NCI-H1092 (cell line): Measurements from ENCODE around the gene DTX3.
"Not testable (repeated sequence)": the region's sequence is repeated elsewhere in the genome, so short reads cannot be mapped to it uniquely, and the experiment has no call there.

Source experiments
- DNase-seq: peaks from one replicate; lab custom pipeline; 2025; lab: John Stamatoyannopoulos, UW

DTX3 gene

DNA sequence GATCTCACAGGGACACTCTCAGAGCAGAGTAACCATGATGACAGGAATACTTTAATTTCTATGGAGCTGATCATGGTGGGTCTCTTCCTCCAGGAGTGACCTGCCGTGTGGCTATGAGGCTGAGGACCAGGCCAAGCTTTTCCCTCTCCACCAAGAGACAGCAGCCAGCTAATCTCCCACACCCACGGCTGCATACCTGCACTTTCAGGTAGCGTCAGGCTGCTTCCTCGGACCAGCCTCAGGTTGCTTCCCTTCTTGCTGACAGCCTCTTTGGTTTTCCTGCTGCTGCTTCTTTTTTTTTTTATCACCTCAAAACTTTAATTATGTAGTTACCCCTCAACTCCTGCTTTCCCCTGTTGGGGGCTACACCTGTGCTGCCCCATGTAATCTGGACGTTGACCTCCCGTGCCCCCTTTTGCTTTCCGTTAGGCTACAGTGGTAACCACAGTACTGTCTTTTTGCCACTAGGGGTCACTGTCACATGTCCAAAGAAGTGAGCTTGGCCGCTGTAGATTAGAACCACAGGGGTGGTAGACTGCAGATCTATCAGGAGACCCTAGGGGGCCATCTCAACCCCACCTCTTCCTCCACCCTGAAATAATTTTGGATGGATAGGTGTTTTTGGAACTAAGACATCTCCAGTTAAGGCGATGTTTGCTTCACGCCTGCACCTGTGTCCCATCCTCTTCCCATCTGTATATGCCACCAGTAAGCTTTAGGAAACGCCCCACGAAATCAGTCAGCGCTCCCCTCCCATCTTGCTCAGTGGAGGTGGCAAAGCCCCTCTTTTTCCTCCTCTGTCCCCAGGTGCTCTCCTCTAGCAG, 21.4 kb upstream of the DTX3 start:
- peak; percentile 63 for DNase-seq

DNA sequence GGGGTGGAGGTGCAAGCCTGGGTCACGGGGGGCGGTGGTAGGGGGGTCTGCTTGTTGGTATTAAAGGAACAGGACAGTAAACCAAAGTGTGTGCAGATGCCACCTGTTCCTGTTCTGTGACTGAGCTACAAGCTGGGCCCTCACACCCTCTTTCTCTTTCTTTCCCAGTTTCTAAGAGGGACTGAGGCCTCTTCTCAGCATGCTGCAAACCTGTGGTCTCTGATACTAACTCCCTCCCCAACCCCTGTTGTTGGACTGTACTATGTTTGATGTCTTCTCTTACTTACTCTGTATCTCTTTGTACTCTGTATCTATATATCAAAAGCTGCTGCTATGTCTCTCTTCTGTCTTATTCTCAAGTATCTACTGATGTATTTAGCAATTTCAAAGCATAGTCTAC, 20.6 kb upstream of the DTX3 start:
- DNase-seq, result no peak

DNA sequence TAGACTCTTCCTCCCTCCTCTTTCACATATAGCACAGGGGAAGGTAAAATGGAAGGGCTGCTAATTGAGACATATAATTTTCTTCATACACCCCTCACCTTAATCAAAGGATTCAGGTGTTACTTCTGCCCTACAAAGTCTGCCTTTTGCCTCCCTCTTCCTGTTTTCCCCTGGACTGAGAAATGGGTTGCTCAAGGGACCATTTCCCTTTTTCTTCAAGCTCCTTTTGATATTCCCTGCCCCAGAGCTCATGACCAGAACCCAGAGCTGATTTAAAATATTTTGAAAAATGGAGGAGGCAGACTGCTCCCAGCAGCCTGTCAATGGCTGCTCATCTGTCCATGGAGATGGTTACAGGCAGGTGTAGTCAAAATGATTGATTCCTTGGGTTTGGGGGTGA, 19.9 kb upstream of the DTX3 start:
- DNase-seq, result no peak

DNA sequence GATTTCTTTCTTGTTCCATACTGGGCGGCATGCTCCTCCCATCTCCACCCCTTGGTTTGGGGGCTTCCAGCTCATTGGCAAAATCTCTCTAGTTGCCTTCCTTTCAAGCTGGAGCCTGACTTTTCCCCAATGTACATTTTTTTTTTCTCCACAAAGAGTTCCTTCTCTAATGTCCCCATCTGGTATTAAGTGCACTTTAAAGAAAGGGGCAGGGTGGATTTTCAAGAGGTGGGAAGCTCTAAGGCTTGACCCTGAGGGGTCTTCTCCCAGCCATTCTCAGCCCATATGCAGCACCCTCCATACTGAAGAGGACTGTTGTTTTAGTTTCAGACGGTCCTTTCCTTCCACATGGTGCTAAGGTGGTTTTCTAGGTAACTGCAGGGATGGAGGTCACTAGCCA, 19.5 kb upstream of the DTX3 start:
- DNase-seq, result no peak

DNA sequence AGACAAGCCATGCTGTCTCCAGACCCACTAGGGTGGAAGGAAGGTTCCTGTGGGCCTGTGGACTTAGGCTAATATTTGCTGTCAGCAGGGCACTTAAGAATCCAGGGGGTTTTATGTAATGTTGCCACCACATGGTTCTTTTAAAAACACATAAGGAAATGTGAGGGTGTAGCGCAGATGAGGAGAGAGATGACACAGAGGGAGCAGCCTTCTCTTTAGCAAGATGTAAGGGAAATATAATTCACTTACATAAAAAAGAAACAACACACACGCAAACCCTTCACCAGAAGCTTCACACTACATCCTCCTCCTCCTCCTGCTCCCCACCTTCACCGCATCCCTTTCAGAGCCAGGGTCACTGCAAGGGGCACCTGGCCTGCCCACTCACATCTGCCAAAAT, 18.5 kb upstream of the DTX3 start:
- no peak for DNase-seq

DNA sequence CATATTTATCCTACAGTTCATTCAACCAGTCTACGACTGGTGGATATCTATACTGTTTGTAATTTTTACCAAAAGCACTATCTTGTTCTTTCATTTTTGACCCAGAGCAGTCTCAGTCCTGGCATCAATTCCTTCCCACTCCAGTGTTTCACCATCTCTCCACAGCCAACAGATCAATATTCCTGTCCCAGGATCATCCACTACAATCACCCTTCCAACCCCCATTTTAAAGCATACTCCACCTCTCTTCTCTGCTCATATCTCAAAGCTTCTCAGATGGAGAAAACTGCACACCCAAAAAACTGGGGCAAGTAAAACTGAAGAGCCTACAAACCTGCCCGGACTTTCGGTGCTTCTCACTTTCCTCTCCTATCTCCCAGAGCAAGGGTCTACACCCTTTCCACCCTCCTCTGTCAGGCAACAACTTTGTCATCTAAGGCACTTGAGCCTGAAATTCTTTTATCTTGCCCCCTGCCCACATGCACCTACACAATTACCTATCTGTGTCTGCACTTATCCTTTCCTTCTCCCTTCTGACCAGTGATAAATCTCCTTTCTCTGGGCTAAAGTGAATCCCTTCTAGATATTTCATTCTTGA, 17.7 kb upstream of the DTX3 start:
- no peak for DNase-seq

DNA sequence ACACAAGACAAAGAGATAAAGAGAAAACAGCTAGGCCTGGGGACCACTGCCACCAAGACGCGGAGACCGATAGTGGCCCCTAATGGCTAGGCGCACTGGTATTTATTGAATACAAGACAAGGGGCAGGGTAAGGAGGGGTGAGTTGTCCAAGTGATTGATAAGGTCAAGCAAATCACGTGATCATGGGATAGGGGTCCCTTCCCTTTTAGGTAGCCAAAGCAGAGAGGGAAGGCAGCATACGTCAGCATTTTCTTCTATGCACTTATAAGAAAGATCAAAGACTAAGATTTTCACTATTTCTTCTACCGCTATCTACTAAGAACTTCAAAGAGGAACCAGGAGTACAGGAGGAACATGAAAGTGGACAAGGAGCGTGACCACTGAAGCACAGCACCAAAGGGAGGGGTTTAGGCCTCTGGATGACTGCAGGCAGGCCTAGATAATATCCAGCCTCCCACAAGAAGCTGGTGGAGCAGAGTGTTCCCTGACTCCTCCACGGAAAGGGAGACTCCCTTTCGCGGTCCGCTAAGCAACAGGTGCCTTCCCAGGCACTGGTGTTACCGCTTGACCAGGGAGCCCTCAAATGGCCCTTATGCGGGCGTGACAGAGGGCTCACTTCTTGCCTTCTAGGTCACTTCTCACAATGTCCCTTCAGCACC, 15.5 kb upstream of the DTX3 start:
- not testable (repeated sequence) for DNase-seq

DNA sequence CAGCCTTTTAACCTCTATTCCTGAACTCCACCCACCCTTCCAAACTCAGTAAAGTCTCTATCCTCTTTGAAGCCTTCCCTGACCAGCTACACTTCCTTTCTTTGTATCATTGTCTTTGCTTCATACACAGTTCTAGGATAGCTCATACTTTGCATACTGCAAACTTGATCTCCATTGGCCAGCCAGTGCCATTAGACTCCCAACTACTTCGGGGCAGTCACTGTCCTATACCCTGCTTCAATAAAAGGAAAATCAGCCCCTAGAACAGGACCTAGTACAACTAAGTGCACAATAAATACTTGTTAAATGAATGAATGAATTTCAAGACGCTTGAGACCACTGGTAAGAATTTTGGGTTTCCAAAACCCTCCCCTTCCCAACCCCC, 14.2 kb upstream of the DTX3 start:
- no peak for DNase-seq

DNA sequence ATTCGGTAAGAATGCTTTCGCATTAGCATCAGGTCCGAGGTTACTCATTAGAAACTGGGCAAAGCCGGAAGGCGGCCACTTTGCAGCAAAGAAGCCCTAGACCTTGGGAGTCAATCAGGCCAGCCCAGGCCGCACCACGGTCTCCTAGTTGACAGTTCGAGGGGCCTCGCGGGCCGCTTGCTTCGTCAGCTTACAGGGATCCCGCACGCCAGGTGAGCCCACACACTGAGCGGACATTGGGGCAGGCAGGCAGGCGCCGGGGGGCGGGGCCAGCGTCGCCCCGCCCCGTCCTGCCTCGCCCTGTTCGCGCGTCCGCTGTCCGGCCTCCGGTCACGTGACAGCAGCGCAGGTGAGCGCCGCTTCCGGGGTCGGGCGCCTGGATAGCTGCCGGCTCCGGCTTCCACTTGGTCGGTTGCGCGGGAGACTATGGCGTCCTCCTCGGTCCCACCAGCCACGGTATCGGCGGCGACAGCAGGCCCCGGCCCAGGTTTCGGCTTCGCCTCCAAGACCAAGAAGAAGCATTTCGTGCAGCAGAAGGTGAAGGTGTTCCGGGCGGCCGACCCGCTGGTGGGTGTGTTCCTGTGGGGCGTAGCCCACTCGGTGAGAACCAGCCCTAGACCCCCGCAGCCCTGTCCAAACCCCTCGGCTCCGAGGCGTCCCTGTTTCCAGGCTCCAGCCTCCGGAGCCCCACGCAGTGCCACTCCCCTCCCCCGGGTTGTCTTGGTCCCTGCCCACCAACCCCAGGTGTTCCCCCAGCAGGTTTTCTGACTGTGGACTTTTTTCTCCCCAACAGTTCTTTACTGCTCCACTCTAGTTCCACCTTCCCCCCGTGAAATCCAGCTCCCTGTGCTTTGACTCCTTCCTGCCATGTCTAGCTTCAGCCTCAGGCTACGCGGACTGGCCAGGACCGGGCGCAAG, 13.5 kb upstream of the DTX3 start, which contains the start of gene PIP4K2C:
Gene PIP4K2C, plus strand, starts transcription at position 329 of the 918 bp plus-strand sequence. Its CDS starts 98 bp downstream, at position 427.
- DNase-seq, result peak; percentile 44

DNA sequence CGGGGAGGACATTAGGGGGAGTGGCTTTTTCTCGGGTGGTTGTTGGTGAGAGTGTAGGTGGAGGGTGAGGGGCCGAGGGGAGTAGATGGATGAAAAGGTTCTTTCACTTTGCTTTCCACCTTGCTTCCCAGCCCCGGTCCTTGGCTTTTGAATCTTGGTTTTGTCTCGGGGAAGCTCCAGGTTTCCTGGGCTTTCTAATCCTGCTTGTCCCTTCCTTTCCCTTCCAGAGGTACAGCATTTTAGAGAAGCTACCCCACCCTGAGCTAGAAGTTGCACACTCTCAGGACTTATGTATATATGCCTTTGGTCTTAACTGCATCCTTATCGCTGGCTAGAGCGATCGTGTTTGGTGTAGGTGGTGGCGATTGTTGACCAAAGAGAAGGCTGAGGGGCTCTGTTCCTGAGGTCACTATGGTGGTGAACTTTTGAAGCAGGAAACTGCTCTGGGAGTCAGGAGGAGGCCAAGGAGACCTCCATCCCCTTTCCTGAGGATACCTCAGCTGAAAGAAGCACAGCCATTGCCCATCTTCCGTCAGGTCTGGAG, 12.8 kb upstream of the DTX3 start:
- no peak for DNase-seq

DNA sequence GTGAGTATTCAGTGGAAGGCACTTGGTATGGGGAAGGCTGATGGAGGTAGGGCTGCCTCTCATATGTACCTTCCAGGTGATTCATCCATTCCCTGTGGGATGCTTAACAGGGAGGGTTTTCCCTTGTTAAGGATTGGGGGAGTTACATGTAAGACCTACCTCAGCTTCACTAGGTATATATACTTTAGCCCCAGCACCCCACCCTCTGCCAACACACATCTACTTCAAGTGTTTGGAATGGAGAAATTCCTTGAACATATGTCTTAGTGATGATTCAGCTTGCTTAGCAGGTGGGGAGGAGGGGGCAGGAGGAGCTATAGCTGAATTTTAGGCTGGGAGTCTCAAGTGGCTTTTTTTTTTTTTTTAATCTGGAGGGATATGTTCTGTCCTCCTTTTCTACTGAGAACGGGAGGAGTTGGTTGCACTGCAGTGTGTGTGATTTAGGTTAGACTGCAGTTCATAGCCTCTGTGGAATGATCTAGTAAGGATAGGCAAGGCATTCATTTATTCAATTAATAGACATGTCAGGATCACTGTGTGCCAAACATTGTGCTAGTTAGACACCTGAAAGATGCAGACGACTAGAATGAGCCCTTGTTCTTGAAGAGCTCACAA, 12.0 kb upstream of the DTX3 start:
- no peak for DNase-seq

DNA sequence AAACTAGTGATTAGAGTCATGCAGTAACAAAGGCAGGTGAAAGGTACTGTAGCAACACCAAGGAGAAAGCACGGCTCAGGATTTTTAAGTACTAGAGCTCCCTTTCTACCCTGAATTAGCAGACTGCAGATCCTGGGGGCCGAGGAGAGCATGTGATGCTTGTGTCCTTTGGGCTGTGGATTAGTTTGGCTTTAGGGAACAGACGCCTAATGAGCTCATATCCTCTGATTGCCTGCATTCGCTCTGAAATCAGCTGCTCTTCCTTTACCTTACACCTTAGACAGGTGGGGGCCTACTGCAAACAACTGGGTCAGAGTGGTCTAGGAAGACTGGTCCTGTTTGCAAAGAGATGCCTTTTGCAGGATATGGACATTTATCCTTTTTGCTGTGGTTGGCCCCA, 11.4 kb upstream of the DTX3 start:
- DNase-seq, result no peak

DNA sequence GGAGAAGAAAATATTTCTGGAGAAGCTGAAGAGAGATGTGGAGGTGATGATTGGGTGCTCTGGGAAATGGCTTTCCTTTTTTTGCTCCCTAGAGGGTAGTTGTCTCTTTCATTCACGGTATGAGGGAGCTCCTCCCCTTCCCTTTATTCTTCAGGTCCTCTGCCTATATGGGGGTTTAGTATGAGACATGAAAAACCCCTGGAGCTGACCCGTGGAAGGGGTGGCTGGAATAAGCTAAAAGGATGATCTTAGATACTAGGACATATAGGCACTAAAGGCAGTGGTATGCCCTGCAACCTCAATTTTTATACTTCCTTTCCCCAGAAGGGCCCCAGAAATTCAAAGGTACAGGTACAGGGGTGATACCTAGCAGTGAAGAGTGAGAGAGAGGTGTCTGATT, 4.2 kb upstream of the DTX3 start:
- DNase-seq, result no peak

DNA sequence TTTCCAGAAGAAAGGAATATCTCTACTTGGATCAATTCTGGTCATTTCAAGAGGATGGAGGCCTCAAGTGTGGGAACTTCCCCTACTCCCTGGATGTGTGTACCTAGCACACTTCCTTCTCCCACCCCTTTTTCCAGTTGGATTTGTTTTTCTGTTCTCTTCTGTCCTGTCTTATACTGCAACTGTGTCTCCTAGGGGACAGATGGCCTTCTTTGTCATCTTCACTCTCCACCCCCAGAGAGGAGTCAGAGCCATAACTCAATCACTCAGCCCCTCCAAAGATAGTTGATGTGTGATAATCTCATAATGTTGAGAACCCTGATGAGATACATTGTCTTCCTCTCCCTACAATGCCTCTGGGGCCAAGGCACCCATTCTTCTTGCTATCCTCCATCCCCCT, 2.1 kb upstream of the DTX3 start:
- DNase-seq, result no peak

DNA sequence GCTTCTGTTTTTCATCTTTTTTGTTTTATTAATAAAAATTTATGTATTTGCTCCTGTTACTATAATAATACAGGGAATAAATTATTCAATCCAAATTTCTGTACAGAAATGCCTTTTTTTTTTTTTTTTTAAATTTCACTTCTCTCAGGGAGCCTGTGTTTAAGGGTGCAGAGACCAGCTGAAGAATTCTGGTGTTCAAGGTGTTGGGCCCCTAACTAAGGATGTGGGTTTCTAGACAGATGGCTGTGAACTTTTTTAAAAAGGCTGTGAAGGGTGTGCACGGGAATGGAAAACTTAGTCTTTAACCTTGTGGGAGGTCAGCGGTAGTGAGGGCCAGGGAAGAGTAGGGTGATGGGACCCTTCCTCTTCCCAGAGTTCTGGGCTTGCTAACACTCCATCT, 1.3 kb upstream of the DTX3 start:
- DNase-seq, result no peak

DNA sequence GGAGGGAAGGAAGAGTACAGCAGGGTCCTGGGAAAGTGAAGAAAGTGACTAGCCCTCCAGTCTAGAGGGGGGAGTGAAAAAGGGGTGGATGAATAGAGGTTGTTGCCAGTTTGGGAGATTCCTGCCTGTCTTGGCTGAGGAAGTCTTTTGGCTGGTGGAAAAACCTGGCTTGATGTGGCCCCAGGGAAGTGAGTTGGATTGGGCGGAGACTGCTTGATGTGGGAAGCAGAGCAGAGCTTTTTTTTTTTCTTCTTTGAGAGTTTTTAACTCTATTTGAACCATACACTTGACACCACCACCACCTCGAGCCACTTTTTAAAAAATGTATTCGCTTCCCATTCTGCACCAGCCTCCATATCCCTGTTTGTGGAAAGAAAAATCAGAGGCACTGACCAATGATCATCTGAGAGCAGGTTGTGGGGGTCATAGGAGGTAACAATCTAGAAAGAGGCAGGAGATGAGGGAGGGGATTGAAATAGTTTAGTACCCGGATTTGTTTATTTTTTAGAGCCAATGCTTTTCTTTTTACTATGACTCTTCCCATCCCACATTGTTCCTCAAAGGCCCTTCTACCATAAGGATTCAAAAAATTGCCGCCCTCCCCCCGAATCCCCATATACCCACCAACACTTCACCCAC, 690 bp upstream of the DTX3 start:
- DNase-seq, result no peak

DNA sequence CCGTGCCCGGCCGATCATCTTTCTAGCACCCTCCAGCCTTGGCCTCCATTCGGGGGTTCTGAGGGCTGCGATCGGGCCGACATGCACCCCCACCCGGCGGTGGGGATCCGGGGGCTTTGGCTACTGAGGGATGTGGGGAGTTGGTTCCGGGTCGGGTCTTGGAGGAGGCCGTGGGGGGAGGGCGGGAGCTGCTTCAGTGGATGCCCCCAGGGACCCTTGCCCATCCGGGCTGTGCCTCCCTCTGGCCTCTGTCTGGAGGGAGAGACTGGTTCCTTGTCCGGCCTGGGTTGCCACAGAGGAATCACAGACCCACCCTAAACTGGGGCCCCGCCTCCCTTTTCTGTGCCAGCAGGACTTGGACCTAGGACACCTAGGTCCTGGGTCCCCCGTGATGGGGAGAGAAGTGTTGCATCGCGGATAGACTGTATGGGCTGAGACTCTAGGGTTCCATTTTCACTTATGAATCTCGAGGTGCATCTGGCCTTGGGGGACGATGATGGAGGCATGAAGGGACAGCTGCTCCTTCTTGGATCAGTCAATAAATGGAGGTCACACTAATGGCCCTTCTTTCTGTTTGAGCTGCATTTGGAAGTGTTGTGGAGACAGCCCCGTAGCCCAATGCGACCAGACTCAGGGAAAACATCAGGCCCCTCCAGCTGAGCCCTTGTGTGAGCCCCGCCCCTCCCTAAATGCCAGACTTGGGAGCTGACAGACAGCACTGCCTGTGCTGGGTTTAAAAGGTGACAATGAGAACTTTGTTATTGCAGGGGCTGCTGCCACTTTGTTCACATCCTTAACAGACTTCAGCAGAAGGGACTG, 577 bp downstream of the DTX3 start:
- no peak for DNase-seq

DNA sequence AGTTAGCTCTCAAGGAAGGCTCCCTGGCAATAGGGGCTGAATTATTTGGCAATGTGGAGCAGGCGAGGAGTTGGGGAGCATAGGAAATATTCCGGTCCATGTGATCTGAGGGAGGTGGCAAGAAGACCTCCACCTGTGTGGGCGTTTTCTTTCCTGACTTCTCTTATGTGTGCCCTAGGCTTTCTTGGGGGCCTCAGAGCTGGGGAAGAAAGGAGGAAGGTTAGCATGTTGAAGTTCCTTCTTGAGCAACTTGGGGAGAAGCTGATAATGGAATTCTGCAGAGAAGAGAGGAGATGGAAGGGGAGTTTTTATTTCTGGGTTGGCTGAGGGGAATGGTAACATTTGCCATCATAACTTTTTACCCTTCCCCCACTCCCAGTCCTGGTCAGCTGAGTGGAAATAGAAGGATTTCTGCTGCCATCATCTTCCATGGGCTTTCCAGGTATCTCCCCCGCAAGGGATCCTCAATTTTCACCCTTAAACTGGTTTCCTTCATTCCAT, 1.2 kb downstream of the DTX3 start:
- no peak for DNase-seq

DNA sequence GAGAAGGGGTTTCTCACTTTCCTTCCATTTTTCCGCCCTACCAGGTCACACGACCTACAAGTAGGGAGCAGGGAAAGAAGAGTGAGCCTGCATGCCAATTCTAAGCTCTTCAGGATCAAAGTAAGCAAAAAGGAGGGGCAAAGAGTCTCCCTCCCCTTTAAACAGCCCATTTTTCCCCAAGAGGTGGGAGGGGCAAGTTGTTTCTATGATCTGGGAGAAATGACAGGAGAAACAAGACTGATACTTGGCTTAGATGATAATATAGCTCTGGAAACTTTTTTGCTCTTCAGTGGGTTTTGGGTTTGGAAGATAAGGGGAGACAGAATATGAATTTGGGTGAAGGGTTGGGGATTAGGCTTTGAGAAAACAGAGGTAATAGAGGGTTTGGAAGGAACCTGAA, 1.8 kb downstream of the DTX3 start:
- DNase-seq, result no peak

DNA sequence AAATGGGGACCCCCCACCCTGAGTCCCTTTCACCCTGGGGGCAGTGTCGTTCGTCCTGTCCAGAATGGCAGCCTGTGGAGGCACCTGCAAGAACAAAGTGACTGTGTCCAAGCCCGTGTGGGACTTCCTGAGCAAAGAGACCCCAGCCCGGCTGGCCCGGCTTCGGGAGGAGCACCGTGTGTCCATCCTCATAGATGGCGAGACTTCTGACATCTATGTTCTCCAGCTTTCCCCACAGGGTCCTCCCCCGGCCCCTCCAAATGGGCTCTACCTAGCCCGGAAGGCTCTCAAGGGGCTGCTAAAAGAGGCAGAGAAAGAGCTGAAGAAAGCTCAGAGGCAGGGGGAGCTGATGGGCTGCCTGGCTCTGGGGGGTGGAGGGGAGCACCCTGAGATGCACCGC, 2.2 kb downstream of the DTX3 start:
- no peak for DNase-seq
